PC-3 (cell line): ENCODE data around the gene C1QTNF12. TPM values are rescaled to one million over a fixed set of nuclear protein-coding genes. Genes with fewer than 3 reads are reported as not detected.

Experiments
- ATAC-seq: fragments of 200-7000 bp; cut with Tn5 transposase; 2 replicates; pipeline ENCODE4 v1.9.1; 2020; ENCODE audit warnings: mild to moderate bottlenecking, moderate library complexity
- BruUV-seq: library from RNA; stranded (reverse); fragments of 400-500 nt; replicated peaks from 2 replicates; lab custom pipeline; 2021; lab: Mats Ljungman, UMichigan
- CTCF ChIA-PET: fragments of 300-600 bp; sonication (Branson Sonifier 250); formaldehyde crosslinking; loops from one replicate; lab custom pipeline; 2022; ENCODE audit warnings: antibody characterized with exemption; lab: Charles Lee
- POLR2A ChIA-PET: fragments of 300-600 bp; sonication (Branson Sonifier 250); formaldehyde crosslinking; loops from one replicate; lab custom pipeline; 2022; ENCODE audit warnings: antibody characterized with exemption; ENCODE audit not compliant: unreplicated experiment; lab: Charles Lee
- DNase-seq: peaks from one replicate; pipeline ENCODE4 v3.0.0-alpha.2; 2015
- H2AFZ ChIP-seq: fragments of 300-600 bp; sonication (generic); 2 replicates; pipeline ENCODE4 v1.6.0; 2016; ENCODE audit warnings: antibody characterized with exemption, low read length
- H3F3A ChIP-seq: fragments of 300-600 bp; sonication (generic); one replicate; pipeline ENCODE4 v1.6.0; 2017; ENCODE audit warnings: antibody characterized with exemption, low read length, control low read depth, mild to moderate bottlenecking; ENCODE audit not compliant: unreplicated experiment
- H3K27ac ChIP-seq: fragments of 300-600 bp; sonication (generic); 2 replicates; pipeline ENCODE4 v1.5.1; 2016; ENCODE audit warnings: mild to moderate bottlenecking, low read length
- H3K27me3 ChIP-seq: fragments of 300-600 bp; sonication (generic); 2 replicates; pipeline ENCODE4 v1.6.1; 2016; ENCODE audit warnings: low read length, mixed read lengths
- H3K36me3 ChIP-seq: fragments of 300-600 bp; sonication (generic); 2 replicates; pipeline ENCODE4 v1.6.1; 2016; ENCODE audit warnings: low read depth, mixed run types, low read length, mixed read lengths
- H3K4me1 ChIP-seq: fragments of 300-600 bp; sonication (generic); 2 replicates; pipeline ENCODE4 v1.5.1; 2016; ENCODE audit warnings: low read length; ENCODE audit not compliant: insufficient read depth
- H3K4me2 ChIP-seq: fragments of 300-600 bp; sonication (generic); 2 replicates; pipeline ENCODE4 v1.6.0; 2016; ENCODE audit warnings: low read length
- H3K4me3 ChIP-seq: fragments of 300-600 bp; sonication (generic); 2 replicates; pipeline ENCODE4 v1.5.1; 2016; ENCODE audit warnings: mild to moderate bottlenecking, low read length, mixed read lengths
- H3K79me2 ChIP-seq: fragments of 300-600 bp; sonication (generic); 2 replicates; pipeline ENCODE4 v1.6.1; 2017; ENCODE audit warnings: low read length, mixed read lengths
- H3K9ac ChIP-seq: fragments of 300-600 bp; sonication (generic); 2 replicates; pipeline ENCODE4 v1.6.0; 2016; ENCODE audit warnings: mild to moderate bottlenecking, low read length
- H3K9me2 ChIP-seq: fragments of 300-600 bp; sonication (generic); replicated peaks from 2 replicates; pipeline ENCODE4 v1.6.1; 2016; ENCODE audit warnings: mixed run types, low read length, mixed read lengths
- H3K9me3 ChIP-seq: fragments of 300-600 bp; sonication (generic); 2 replicates; pipeline ENCODE4 v1.6.1; 2016; ENCODE audit warnings: low read length, mixed read lengths
- H4K20me1 ChIP-seq: fragments of 300-600 bp; sonication (generic); 2 replicates; pipeline ENCODE4 v1.6.1; 2016; ENCODE audit warnings: low read length, mixed read lengths
- EZH2 ChIP-seq: fragments of 300-600 bp; sonication (generic); IDR thresholded peaks from one replicate; pipeline ENCODE4 v1.6.1; 2017; ENCODE audit warnings: antibody characterized with exemption, mild to moderate bottlenecking, low read length; ENCODE audit not compliant: unreplicated experiment
- EZH2phosphoT487 ChIP-seq: fragments of 300-600 bp; sonication (generic); IDR thresholded peaks from 2 replicates; pipeline ENCODE4 v1.6.1; 2018; ENCODE audit warnings: mild to moderate bottlenecking, antibody characterized with exemption, low read length, borderline replicate concordance
- intact Hi-C: fragments of 100-400 bp; cut with micrococcal nuclease; formaldehyde crosslinking; loops from 2 replicates; pipeline ENCODE4 v1.9.0; 2023
- total RNA-seq: library from RNA; depleted of rRNA; stranded (reverse); fragments of >200 nt; gene quantifications from 2 replicates; pipeline ENCODE4 v1.2.3, GENCODE V29; 2014
- TF ChIP-seq, protein P1 (sequence below): fragments of 300-600 bp; sonication (generic); conservative IDR thresholded peaks from 2 replicates; pipeline ENCODE4 v1.5.1; 2017; ENCODE audit warnings: antibody characterized with exemption, low read depth, mild to moderate bottlenecking, low read length

The C1QTNF12 gene
- total RNA-seq, 1 experiment from 2014 or later, result 3.9 TPM

DNA sequence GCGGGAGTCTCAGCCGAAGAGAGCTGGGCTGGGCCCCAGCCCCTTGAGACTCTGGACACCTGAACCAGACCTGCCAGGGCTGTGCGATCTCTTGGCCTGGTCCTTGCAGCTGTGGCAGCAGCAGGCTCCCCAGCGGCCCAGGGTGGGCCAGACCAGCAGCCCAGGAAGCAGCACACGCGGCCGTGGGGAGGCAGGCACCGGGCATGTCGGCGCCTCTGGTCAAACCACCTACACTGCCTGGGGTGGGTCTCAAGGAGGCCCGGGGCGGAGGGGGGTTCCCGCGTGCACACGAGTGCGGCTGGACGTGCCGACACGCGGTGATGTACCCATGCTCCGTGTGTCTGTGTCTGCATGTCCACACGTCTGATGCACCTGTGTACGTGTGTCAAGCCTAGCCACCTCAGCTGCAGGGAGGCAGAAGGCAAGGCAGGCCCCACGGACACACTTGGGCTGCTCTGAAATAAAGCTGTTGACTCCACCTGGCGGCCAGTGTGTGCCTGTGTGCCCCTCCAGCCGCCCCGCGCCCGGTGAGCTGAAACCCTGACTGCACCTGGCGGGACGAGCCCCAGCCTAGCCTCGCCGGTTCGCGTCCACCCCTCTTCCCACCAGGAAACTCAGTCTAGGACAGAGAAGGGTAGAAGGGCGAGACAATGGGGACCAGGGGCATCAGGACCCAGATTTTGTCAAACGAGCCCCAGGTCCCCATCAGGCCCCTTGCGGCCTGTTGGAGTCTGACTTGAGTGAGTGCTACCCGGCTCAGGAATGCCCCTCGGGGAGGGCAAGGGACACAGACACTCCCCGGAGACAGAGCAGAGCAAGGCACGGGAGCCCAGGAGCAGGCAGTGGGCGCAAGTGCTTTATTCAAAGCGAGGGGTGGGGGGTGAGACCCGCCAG, 45.3 kb upstream of the C1QTNF12 start:
- BruUV-seq, result TSS peak; percentile 18
- Histone ChIP-seq H3K27ac (no peak overlapping the region; the same call in 1 of the 2 replicates), H2AFZ (no peak overlapping the region), H3K9me2 (no peaks in the 10 kb centered on the region), H4K20me1 (no peaks in the 10 kb centered on the region), H3K4me1 (peaks cover 12% of the 10 kb centered on the region), H3K4me2 (peak overlapping the region; percentile 45), H3K79me2 (no peaks in the 10 kb centered on the region), H3K27me3 (no peaks in the 10 kb centered on the region), H3K9ac (no peak overlapping the region), H3K4me3 (no peak overlapping the region), H3K9me3 (no peaks in the 10 kb centered on the region), H3F3A (no peaks in the 10 kb centered on the region), H3K36me3 (no peaks in the 10 kb centered on the region)
- TF ChIP-seq EZH2phosphoT487 (no peak), EZH2 (no peak)
- TF ChIP-seq, protein P1, sequence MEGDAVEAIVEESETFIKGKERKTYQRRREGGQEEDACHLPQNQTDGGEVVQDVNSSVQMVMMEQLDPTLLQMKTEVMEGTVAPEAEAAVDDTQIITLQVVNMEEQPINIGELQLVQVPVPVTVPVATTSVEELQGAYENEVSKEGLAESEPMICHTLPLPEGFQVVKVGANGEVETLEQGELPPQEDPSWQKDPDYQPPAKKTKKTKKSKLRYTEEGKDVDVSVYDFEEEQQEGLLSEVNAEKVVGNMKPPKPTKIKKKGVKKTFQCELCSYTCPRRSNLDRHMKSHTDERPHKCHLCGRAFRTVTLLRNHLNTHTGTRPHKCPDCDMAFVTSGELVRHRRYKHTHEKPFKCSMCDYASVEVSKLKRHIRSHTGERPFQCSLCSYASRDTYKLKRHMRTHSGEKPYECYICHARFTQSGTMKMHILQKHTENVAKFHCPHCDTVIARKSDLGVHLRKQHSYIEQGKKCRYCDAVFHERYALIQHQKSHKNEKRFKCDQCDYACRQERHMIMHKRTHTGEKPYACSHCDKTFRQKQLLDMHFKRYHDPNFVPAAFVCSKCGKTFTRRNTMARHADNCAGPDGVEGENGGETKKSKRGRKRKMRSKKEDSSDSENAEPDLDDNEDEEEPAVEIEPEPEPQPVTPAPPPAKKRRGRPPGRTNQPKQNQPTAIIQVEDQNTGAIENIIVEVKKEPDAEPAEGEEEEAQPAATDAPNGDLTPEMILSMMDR, result peak; percentile 95
- peak; percentile 89 for DNase-seq
- CTCF ChIA-PET, result interaction anchor here (0.6 to 2.0 kb wide), 16 partner anchors 9 to 309 kb away, joined by 3 to 26 read pairs (median 4); partner anchors contain the start of gene RNF223
- peak; percentile 85 for ATAC-seq
- intact Hi-C loops, result loop anchor here (2.0 to 5.0 kb wide), 3 partner anchors 27 to 169 kb away; no protein-coding TSS in a partner anchor
- POLR2A ChIA-PET, result no interaction called here

DNA sequence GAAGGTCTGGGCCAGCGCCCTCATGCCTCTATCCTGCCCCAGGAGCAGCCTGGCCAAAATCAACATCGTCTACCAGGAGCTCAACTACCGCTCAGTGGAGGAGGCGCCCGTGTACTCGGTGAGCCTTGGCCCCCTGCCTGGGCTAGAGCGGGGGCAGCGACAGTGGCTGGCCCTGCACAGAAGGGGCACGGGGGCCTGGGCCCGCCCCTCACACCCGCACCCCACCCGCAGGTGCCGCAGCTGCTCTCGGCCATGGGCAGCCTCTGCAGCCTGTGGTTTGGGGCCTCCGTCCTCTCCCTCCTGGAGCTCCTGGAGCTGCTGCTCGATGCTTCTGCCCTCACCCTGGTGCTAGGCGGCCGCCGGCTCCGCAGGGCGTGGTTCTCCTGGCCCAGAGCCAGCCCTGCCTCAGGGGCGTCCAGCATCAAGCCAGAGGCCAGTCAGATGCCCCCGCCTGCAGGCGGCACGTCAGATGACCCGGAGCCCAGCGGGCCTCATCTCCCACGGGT, 44.6 kb upstream of the C1QTNF12 start:
- no peaks in the 10 kb centered on the region for H3K9me3 ChIP-seq
- H4K20me1 ChIP-seq, result no peaks in the 10 kb centered on the region
- no peak overlapping the region for H3K4me3 ChIP-seq
- no peaks in the 10 kb centered on the region for H3K27me3 ChIP-seq
- no TSS peak for BruUV-seq
- H3K4me1 ChIP-seq, result peaks cover 12% of the 10 kb centered on the region
- no peak overlapping the region for H2AFZ ChIP-seq
- H3K27ac ChIP-seq, result no peak overlapping the region; the same call in 1 of the 2 replicates
- intact Hi-C loops, result loop anchor here (2.0 to 5.0 kb wide), 2 partner anchors 26 to 54 kb away; no protein-coding TSS in a partner anchor
- H3F3A ChIP-seq, result no peaks in the 10 kb centered on the region
- TF ChIP-seq EZH2phosphoT487 (no peak), EZH2 (no peak)
- TF ChIP-seq, protein P1, result no peak
- no peaks in the 10 kb centered on the region for H3K9me2 ChIP-seq
- ChIA-PET CTCF (interaction anchor here (0.6 to 2.0 kb wide), 12 partner anchors 9 to 308 kb away, joined by 3 to 26 read pairs (median 4); no protein-coding TSS in a partner anchor), POLR2A (no interaction called here)
- ATAC-seq, result peak; percentile 52
- H3K4me2 ChIP-seq, result peak overlapping the region; percentile 45
- no peaks in the 10 kb centered on the region for H3K79me2 ChIP-seq
- peak; percentile 55 for DNase-seq
- no peaks in the 10 kb centered on the region for H3K36me3 ChIP-seq
- no peak overlapping the region for H3K9ac ChIP-seq
